HG03565 (cell line): ENCODE measurements around the gene TRMT2A.
"Not testable (repeated sequence)": the region's sequence is repeated elsewhere in the genome, so short reads cannot be mapped to it uniquely, and the experiment has no call there.

Source experiments
- ATAC-seq: cut with Tn5 transposase; IDR thresholded peaks from one replicate; pipeline ENCODE4 v1.9.1; 2021; ENCODE audit warnings: mild to moderate bottlenecking, moderate library complexity; ENCODE audit not compliant: unreplicated experiment

Gene TRMT2A

GRCh38 chr22:20088263-20088648 is 28.8 kb downstream of the TRMT2A start:
- ATAC-seq = no peak

- no peak for ATAC-seq
Measured at GRCh38 chr22:20087319-20088262, 29.4 kb downstream of the TRMT2A start.

- ATAC-seq = no peak
Measured at GRCh38 chr22:20086763-20087162, 30.3 kb downstream of the TRMT2A start.

- ATAC-seq = no peak
Measured at GRCh38 chr22:20086101-20086599, 30.9 kb downstream of the TRMT2A start.

- ATAC-seq = no peak
Measured at GRCh38 chr22:20085651-20086050, 31.4 kb downstream of the TRMT2A start.

- ATAC-seq = no peak
Measured at GRCh38 chr22:20084547-20085413, 32.2 kb downstream of the TRMT2A start.

- no peak for ATAC-seq
Measured at GRCh38 chr22:20083891-20084546, 33.0 kb downstream of the TRMT2A start.

- no peak for ATAC-seq
Measured at GRCh38 chr22:20083157-20083890, 33.7 kb downstream of the TRMT2A start.

GRCh38 chr22:20080776-20081654 is 36.0 kb downstream of the TRMT2A start:
- no peak for ATAC-seq

GRCh38 chr22:20080445-20080775 is 36.6 kb downstream of the TRMT2A start:
- peak; percentile 32 for ATAC-seq

GRCh38 chr22:20079745-20080444 is 37.1 kb downstream of the TRMT2A start, which contains the start of gene DGCR8:
TSS of gene DGCR8 (plus strand) at chr22:20080241. CDS start at chr22:20085964, 5,723 bp downstream.
- peak; percentile 75 for ATAC-seq

- ATAC-seq = no peak
Measured at GRCh38 chr22:20076627-20077172, 40.3 kb downstream of the TRMT2A start.

- ATAC-seq = no peak
Measured at GRCh38 chr22:20071524-20071972, 45.5 kb downstream of the TRMT2A start.

GRCh38 chr22:20069331-20070042 is 47.5 kb downstream of the TRMT2A start:
- ATAC-seq = no peak

- ATAC-seq = no peak
Measured at GRCh38 chr22:20068640-20069039, 48.4 kb downstream of the TRMT2A start.

GRCh38 chr22:20067384-20067682 is 49.7 kb downstream of the TRMT2A start:
- not testable (repeated sequence) for ATAC-seq

GRCh38 chr22:20066617-20067383 is 50.2 kb downstream of the TRMT2A start:
- no peak for ATAC-seq
